Smooth muscle cell of trachea (primary cell): ENCODE results near the gene PRAF2. TPM values are rescaled to one million over a fixed set of nuclear protein-coding genes. Genes with fewer than 3 reads are reported as not detected.

ENCODE experiments used
- total RNA-seq: library from RNA; depleted of rRNA; stranded (reverse); fragments of >200 nt; gene quantifications from 2 replicates; pipeline ENCODE4 v1.2.1, GENCODE V29; 2014

Gene PRAF2
- 14.6 and 15.3 TPM in 2 replicates for total RNA-seq

GRCh38 chrX:49073601-49074575 lies at the start of gene PRAF2:
TSS of gene PRAF2 (minus strand) at chrX:49074002. CDS start at chrX:49073987, 15 bp downstream.

GRCh38 chrX:49079489-49080428 lies 6.0 kb upstream of the PRAF2 start, which contains the start of gene WDR45:
TSS of gene WDR45 (minus strand) at chrX:49079887. CDS start at chrX:49078095, 1,792 bp downstream.

GRCh38 chrX:49058794-49059193 lies 15.0 kb downstream of the PRAF2 start, which contains the start of gene CCDC120:
TSS of gene CCDC120 (plus strand) at chrX:49058999. CDS start at chrX:49062042, 3,043 bp downstream.

GRCh38 chrX:49043220-49043986 lies 30.4 kb downstream of the PRAF2 start, which contains the start of gene TFE3:
TSS of gene TFE3 (minus strand) at chrX:49043357. CDS start at chrX:49043226, 131 bp downstream.

Other genes starting within 250 kb of the PRAF2 start
- not detected in 2 replicates for gene ERAS, start 247.5 kb downstream of the PRAF2 start, total RNA-seq
- 0.33 TPM in 1 of 2 replicates, not detected in the other for gene PCSK1N, start 238.4 kb downstream of the PRAF2 start, total RNA-seq
- 28.4 and 28.5 TPM in 2 replicates for gene TIMM17B, start 176.2 kb downstream of the PRAF2 start, total RNA-seq
- 50.8 and 62.5 TPM in 2 replicates for gene PQBP1, start 176.1 kb downstream of the PRAF2 start, total RNA-seq
- gene SLC35A2, start 162.4 kb downstream of the PRAF2 start, total RNA-seq, result 13.2 and 16.4 TPM in 2 replicates
- 3.3 and 4.0 TPM in 2 replicates for gene PIM2, start 155.0 kb downstream of the PRAF2 start, total RNA-seq
- gene OTUD5, start 116.4 kb downstream of the PRAF2 start, total RNA-seq, result 37.5 and 47.6 TPM in 2 replicates
- gene KCND1, start 102.2 kb downstream of the PRAF2 start, total RNA-seq, result 1.9 and 4.3 TPM in 2 replicates
- 20.5 and 20.8 TPM in 2 replicates for gene GRIPAP1, start 71.7 kb downstream of the PRAF2 start, total RNA-seq
- gene TFE3, start 30.6 kb downstream of the PRAF2 start, total RNA-seq, result 45.1 and 66.0 TPM in 2 replicates
- 0.83 and 1.2 TPM in 2 replicates for gene CCDC120, start 15.0 kb downstream of the PRAF2 start, total RNA-seq
- gene WDR45, start 5.9 kb upstream of the PRAF2 start, total RNA-seq, result 54.3 and 58.6 TPM in 2 replicates
- gene GPKOW, start 49.7 kb upstream of the PRAF2 start, total RNA-seq, result 20.0 and 23.9 TPM in 2 replicates
- 2.8 and 5.5 TPM in 2 replicates for gene MAGIX, start 88.8 kb upstream of the PRAF2 start, total RNA-seq
- 21.1 and 26.8 TPM in 2 replicates for gene PLP2, start 97.9 kb upstream of the PRAF2 start, total RNA-seq
- gene PRICKLE3, start 112.4 kb upstream of the PRAF2 start, total RNA-seq, result 7.1 and 10.4 TPM in 2 replicates
- gene SYP, start 126.2 kb upstream of the PRAF2 start, total RNA-seq, result 0.50 and 0.87 TPM in 2 replicates
- gene CACNA1F, start 159.3 kb upstream of the PRAF2 start, total RNA-seq, result under 0.01 TPM in 2 replicates
- 13.2 and 15.0 TPM in 2 replicates for gene CCDC22, start 161.5 kb upstream of the PRAF2 start, total RNA-seq
- not detected in 2 replicates for gene FOXP3, start 190.7 kb upstream of the PRAF2 start, total RNA-seq
- gene PPP1R3F, start 195.8 kb upstream of the PRAF2 start, total RNA-seq, result 2.8 and 14.9 TPM in 2 replicates
- gene GAGE10, start 229.6 kb upstream of the PRAF2 start, total RNA-seq, result not detected in 2 replicates
- gene GAGE12J, start 248.0 kb upstream of the PRAF2 start, total RNA-seq, result not detected in 2 replicates